Subcutaneous adipose tissue (tissue), 4 donors: ENCODE results near the gene ANO4. TPM values are rescaled to one million over a fixed set of nuclear protein-coding genes. Genes with fewer than 3 reads are reported as not detected.

Experiments
- total RNA-seq, 4 donors: library from RNA; depleted of rRNA; stranded (reverse); fragments of >200 nt; gene quantifications; one replicate each; pipeline ENCODE4 v1.1.0, GENCODE V29; 2016
- TF ChIP-seq, protein P1 (sequence below): fragments of 450-650 bp; IDR thresholded peaks from one replicate; pipeline ENCODE4 v1.5.1; 2016; ENCODE audit warnings: low read depth, mild to moderate bottlenecking, control low read depth, antibody characterized with exemption, moderate library complexity

The ANO4 gene
- total RNA-seq, 4 donors from 2014 or later: 0.22 to 0.82 TPM; not detected in 2

DNA sequence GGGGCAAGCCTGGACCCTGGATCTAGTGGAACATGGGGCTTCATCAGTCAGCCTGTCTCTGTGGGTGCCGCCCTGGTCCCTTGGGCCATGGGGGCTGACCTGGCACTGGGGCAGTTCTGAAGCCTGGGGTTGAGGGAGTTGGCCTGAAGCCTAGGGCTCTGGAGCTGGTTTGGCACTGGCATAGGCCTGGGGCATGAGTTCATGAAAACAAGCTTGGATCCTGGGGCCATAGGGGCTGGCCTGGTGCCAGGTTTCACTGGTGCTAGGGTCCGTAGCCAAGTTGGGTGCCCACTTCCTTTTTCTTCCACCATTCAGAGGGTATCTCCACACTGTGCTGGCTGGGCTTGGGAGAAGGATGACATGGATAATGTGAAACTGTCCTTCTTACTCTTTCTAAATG, 26.6 kb upstream of the ANO4 start:
- TF ChIP-seq, protein P1, sequence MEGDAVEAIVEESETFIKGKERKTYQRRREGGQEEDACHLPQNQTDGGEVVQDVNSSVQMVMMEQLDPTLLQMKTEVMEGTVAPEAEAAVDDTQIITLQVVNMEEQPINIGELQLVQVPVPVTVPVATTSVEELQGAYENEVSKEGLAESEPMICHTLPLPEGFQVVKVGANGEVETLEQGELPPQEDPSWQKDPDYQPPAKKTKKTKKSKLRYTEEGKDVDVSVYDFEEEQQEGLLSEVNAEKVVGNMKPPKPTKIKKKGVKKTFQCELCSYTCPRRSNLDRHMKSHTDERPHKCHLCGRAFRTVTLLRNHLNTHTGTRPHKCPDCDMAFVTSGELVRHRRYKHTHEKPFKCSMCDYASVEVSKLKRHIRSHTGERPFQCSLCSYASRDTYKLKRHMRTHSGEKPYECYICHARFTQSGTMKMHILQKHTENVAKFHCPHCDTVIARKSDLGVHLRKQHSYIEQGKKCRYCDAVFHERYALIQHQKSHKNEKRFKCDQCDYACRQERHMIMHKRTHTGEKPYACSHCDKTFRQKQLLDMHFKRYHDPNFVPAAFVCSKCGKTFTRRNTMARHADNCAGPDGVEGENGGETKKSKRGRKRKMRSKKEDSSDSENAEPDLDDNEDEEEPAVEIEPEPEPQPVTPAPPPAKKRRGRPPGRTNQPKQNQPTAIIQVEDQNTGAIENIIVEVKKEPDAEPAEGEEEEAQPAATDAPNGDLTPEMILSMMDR: no peak

GRCh38 chr12:100778967-100779590, 15.5 kb upstream of the ANO4 start:
- TF ChIP-seq, protein P1: no peak

DNA sequence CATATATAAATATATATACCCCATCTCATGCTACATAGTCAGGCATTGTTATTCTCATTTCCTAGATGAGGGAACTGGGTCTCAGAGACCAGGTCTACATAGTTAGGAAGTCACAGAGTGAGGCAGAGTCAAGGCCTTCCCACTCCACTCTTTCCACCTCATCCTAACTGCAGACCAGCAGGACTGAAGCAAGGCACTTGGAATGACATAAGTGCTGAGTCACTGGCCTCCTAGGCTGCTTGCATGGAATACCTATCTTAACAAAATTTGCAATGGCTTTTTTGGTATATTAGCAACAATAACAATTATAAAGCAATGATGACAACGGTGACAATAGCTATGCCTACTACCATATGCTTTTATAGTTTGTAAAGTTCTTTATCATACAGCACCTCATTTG, 5.4 kb upstream of the ANO4 start:
- TF ChIP-seq, protein P1: no peak

- TF ChIP-seq, protein P1: no peak
Measured at GRCh38 chr12:100789975-100790374, 4.6 kb upstream of the ANO4 start.

GRCh38 chr12:100790552-100790951, 4.0 kb upstream of the ANO4 start:
- TF ChIP-seq, protein P1: no peak

GRCh38 chr12:100793182-100793581, 1.4 kb upstream of the ANO4 start:
- TF ChIP-seq, protein P1: no peak

DNA sequence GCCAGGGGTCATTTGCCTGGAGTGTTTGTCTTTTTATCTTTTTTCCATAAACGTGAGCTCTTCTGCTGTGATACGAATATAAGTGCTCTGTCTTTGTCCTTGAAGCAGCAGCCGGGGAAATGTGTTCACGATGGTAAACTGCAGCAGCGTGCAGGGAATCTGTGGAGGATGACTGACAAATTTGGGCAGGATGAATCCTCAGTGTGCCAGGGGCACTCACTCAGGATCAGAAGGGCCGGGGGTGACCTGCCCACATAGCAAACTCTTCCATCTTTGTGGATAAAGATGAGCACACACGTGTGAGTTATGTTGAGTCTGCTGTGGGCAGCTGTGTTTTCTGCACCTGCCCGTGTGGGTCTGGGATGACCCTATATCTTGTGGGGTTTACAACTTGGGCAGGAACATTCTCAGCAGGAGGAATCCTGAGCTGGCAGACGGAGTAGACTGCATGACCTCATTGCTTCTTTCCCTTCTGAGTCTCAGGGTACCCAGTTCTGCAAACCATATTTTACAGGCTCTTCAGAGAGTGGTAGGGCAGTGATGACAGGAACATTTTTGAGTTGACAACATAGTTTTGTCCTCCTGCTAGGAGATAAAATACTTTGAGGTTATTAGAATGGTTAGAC, 711 bp downstream of the ANO4 start:
- TF ChIP-seq, protein P1: no peak
